IMR-90 (cell line): ENCODE data around the gene NPSR1. TPM values are rescaled to one million over a fixed set of nuclear protein-coding genes. Genes with fewer than 3 reads are reported as not detected.

Experiments
- ATAC-seq: fragments of 200-7000 bp; cut with Tn5 transposase; 2 replicates; pipeline ENCODE4 v1.9.1; 2020; ENCODE audit warnings: low read depth, mild to moderate bottlenecking, moderate library complexity
- BruUV-seq: library from RNA; stranded (reverse); fragments of 400-500 nt; replicated peaks from 2 replicates; lab custom pipeline; 2021; lab: Mats Ljungman, UMichigan
- CTCF ChIA-PET: fragments of 300-600 bp; formaldehyde crosslinking; extraction: SDS; loops from one replicate; lab custom pipeline; 2021; ENCODE audit warnings: antibody characterized with exemption; lab: Yijun Ruan, JAX
- POLR2A ChIA-PET: fragments of 300-600 bp; sonication (Branson Sonifier 250); formaldehyde crosslinking; loops from one replicate; lab custom pipeline; 2022; ENCODE audit warnings: antibody characterized with exemption; ENCODE audit not compliant: unreplicated experiment; lab: Charles Lee
- DNase-seq: peaks from one replicate; pipeline ENCODE4 v3.0.0; 2013
- H2AFZ ChIP-seq: replicated peaks from 2 replicates; pipeline ENCODE3; 2013; ENCODE audit warnings: low read length, mild to moderate bottlenecking; ENCODE audit not compliant: poor library complexity
- H2AK5ac ChIP-seq: 2 replicates; pipeline ENCODE4 v1.6.1; 2013; ENCODE audit warnings: low read depth, low read length, inconsistent platforms
- H2AK9ac ChIP-seq: replicated peaks from 2 replicates; pipeline ENCODE3; 2013; ENCODE audit warnings: mild to moderate bottlenecking, low read depth, low read length, moderate library complexity; ENCODE audit not compliant: poor library complexity
- H2BK120ac ChIP-seq: 2 replicates; pipeline ENCODE4 v1.6.1; 2013; ENCODE audit warnings: low read depth, low read length, inconsistent platforms
- H2BK15ac ChIP-seq: 3 replicates; pipeline ENCODE4 v1.6.1; 2013; ENCODE audit warnings: low read depth, low read length, inconsistent platforms
- H2BK20ac ChIP-seq: 2 replicates; pipeline ENCODE4 v1.6.1; 2013; ENCODE audit warnings: low read depth, mild to moderate bottlenecking, inconsistent platforms, low read length, moderate library complexity
- H2BK5ac ChIP-seq: 2 replicates; pipeline ENCODE4 v1.6.1; 2013; ENCODE audit warnings: mild to moderate bottlenecking, low read depth, low read length, inconsistent platforms; ENCODE audit not compliant: poor library complexity, severe bottlenecking
- H3K14ac ChIP-seq: replicated peaks from 2 replicates; pipeline ENCODE4 v1.6.1; 2013; ENCODE audit warnings: low read depth, low read length, inconsistent platforms
- H3K18ac ChIP-seq: 2 replicates; pipeline ENCODE4 v1.6.1; 2013; ENCODE audit warnings: low read depth, low read length, control low read depth
- H3K23ac ChIP-seq: 2 replicates; pipeline ENCODE4 v1.6.1; 2013; ENCODE audit warnings: low read depth, low read length, inconsistent platforms
- H3K27ac ChIP-seq: 2 replicates; pipeline ENCODE4 v1.5.1; 2013; ENCODE audit warnings: mild to moderate bottlenecking, control low read depth, low read length; ENCODE audit not compliant: insufficient read depth
- H3K27me3 ChIP-seq: 2 replicates; pipeline ENCODE4 v1.6.1; 2013; ENCODE audit warnings: low read length; ENCODE audit not compliant: control insufficient read depth, insufficient read depth
- H3K36me3 ChIP-seq: 2 replicates; pipeline ENCODE4 v1.6.1; 2013; ENCODE audit warnings: low read length, mixed read lengths; ENCODE audit not compliant: control insufficient read depth, insufficient read depth
- H3K4ac ChIP-seq: 2 replicates; pipeline ENCODE4 v1.6.1; 2013; ENCODE audit warnings: low read depth, low read length, inconsistent platforms
- H3K4me1 ChIP-seq: 2 replicates; pipeline ENCODE4 v1.6.1; 2013; ENCODE audit warnings: low read length, mixed read lengths; ENCODE audit not compliant: control insufficient read depth, insufficient read depth
- H3K4me2 ChIP-seq: 2 replicates; pipeline ENCODE4 v1.6.1; 2013; ENCODE audit warnings: low read depth, mild to moderate bottlenecking, control low read depth, low read length, moderate library complexity
- H3K4me3 ChIP-seq: 2 replicates; pipeline ENCODE4 v1.5.1; 2013; ENCODE audit warnings: low read depth, mild to moderate bottlenecking, control low read depth, low read length, moderate library complexity; ENCODE audit not compliant: insufficient read depth
- H3K56ac ChIP-seq: 2 replicates; pipeline ENCODE4 v1.6.1; 2013; ENCODE audit warnings: low read length, inconsistent platforms; ENCODE audit not compliant: insufficient read depth; ENCODE audit errors: extremely low read depth
- H3K79me1 ChIP-seq, 2 experiments: 2 replicates each; pipeline ENCODE4 v1.6.1; 2013; ENCODE audit warnings: low read length in 2 of 2, inconsistent platforms in 1 of 2, low read depth in 1 of 2
- H3K9ac ChIP-seq: 2 replicates; pipeline ENCODE4 v1.6.1; 2013; ENCODE audit warnings: low read depth, low read length, control low read depth
- H3K9me1 ChIP-seq: 2 replicates; pipeline ENCODE4 v1.6.1; 2013; ENCODE audit warnings: low read length, inconsistent platforms; ENCODE audit not compliant: insufficient read depth
- H3K9me3 ChIP-seq: 2 replicates; pipeline ENCODE4 v1.6.1; 2013; ENCODE audit warnings: low read length; ENCODE audit not compliant: control insufficient read depth, insufficient read depth
- H4K20me1 ChIP-seq: 2 replicates; pipeline ENCODE4 v1.6.1; 2013; ENCODE audit warnings: low read length, inconsistent platforms; ENCODE audit not compliant: insufficient read depth
- H4K5ac ChIP-seq: 2 replicates; pipeline ENCODE4 v1.6.1; 2013; ENCODE audit warnings: mild to moderate bottlenecking, low read depth, low read length, control low read depth
- H4K8ac ChIP-seq, 2 experiments: 2 replicates each; pipeline ENCODE4 v1.6.1; 2013; ENCODE audit warnings: low read depth in 2 of 2, low read length in 2 of 2, control low read depth in 1 of 2, inconsistent platforms in 1 of 2
- H4K91ac ChIP-seq: 2 replicates; pipeline ENCODE4 v1.6.1; 2013; ENCODE audit warnings: low read depth, low read length, inconsistent platforms; ENCODE audit not compliant: insufficient read depth
- BHLHE40 ChIP-seq: fragments of 150-350 bp; IDR thresholded peaks from 2 replicates; pipeline ENCODE4 v1.6.1; 2016; ENCODE audit warnings: mild to moderate bottlenecking, low read depth, low read length
- CEBPB ChIP-seq: IDR thresholded peaks from 2 replicates; pipeline ENCODE4 v1.6.1; 2012; ENCODE audit warnings: low read depth, low read length, improper control_type of control experiment
- CHD1 ChIP-seq: IDR thresholded peaks from 2 replicates; pipeline ENCODE4 v1.6.1; 2012; ENCODE audit warnings: low read depth, low read length, improper control_type of control experiment
- FOS ChIP-seq: fragments of 150-350 bp; IDR thresholded peaks from 2 replicates; pipeline ENCODE4 v1.6.1; 2016; ENCODE audit warnings: low read depth, low read length
- MAFK ChIP-seq: IDR thresholded peaks from 2 replicates; pipeline ENCODE4 v1.6.1; 2012; ENCODE audit warnings: low read depth, low read length, improper control_type of control experiment
- MAZ ChIP-seq: IDR thresholded peaks from 2 replicates; pipeline ENCODE4 v1.6.1; 2012; ENCODE audit warnings: low read depth, mild to moderate bottlenecking, low read length, improper control_type of control experiment, moderate library complexity, borderline replicate concordance
- MXI1 ChIP-seq: IDR thresholded peaks from 2 replicates; pipeline ENCODE4 v1.6.1; 2012; ENCODE audit warnings: low read depth, mild to moderate bottlenecking, low read length, moderate library complexity, borderline replicate concordance
- NFE2L2 ChIP-seq: fragments of 150-350 bp; IDR thresholded peaks from 2 replicates; pipeline ENCODE4 v1.6.1; 2016; ENCODE audit warnings: low read depth, mild to moderate bottlenecking, low read length
- POLR2A ChIP-seq: IDR thresholded peaks from 2 replicates; pipeline ENCODE4 v1.6.1; 2012; ENCODE audit warnings: mild to moderate bottlenecking, low read depth, low read length
- RAD21 ChIP-seq: IDR thresholded peaks from 2 replicates; pipeline ENCODE4 v1.6.1; 2012; ENCODE audit warnings: low read length, improper control_type of control experiment
- RCOR1 ChIP-seq: IDR thresholded peaks from 2 replicates; pipeline ENCODE4 v1.6.1; 2012; ENCODE audit warnings: mild to moderate bottlenecking, low read length, improper control_type of control experiment; ENCODE audit not compliant: insufficient replicate concordance
- RFX5 ChIP-seq: IDR thresholded peaks from 2 replicates; pipeline ENCODE4 v1.8.0; 2012; ENCODE audit warnings: low read depth, mild to moderate bottlenecking, low read length, moderate library complexity
- SMC3 ChIP-seq: fragments of 150-350 bp; IDR thresholded peaks from 2 replicates; pipeline ENCODE4 v1.6.1; 2016; ENCODE audit warnings: low read depth, mild to moderate bottlenecking, antibody characterized with exemption, low read length, moderate library complexity
- WGBS, 2 experiments: methylation state at CpG; one replicate each; pipeline versions ENCODE4 v1.1.5 to v1.1.7; 2013; ENCODE audit warnings: missing lambda C conversion rate in 2 of 2; ENCODE audit not compliant: insufficient read length in 1 of 2; ENCODE audit errors: extremely low coverage in 2 of 2; 5-methylcytosine and 5-hydroxymethylcytosine counted together
- dilution Hi-C: fragments of 300-500 bp; cut with HindIII; formaldehyde crosslinking; loops from one replicate; pipeline ENCODE4 v1.14.3; 2018; ENCODE audit warnings: low sequenced_read_pairs; ENCODE audit not compliant: unreplicated experiment
- in situ Hi-C: fragments of 300-500 bp; cut with MboI; formaldehyde crosslinking; loops from 3 replicates; pipeline ENCODE4 v1.14.3; 2019; ENCODE audit warnings: low sequenced_read_pairs, inconsistent platforms, mixed read lengths
- intact Hi-C: fragments of 100-400 bp; cut with micrococcal nuclease; formaldehyde crosslinking; loops from 2 replicates; pipeline ENCODE4 v1.10.0; 2022
- polyA plus RNA-seq, 3 experiments: library from polyadenylated mRNA; depleted of rRNA; stranded (reverse); fragments of >200 nt; gene quantifications; 2 replicates each; pipeline ENCODE4 v1.2.3, GENCODE V29; 2012; ENCODE audit warnings: low replicate concordance in 1 of 3
- total RNA-seq: library from RNA; depleted of rRNA; stranded (reverse); fragments of >200 nt; gene quantifications from 2 replicates; pipeline ENCODE4 v1.2.3, GENCODE V29; 2012
- TF ChIP-seq, protein P1 (sequence below): fragments of 150-350 bp; IDR thresholded peaks from 2 replicates; pipeline ENCODE4 v1.6.1; 2017; ENCODE audit warnings: mild to moderate bottlenecking, antibody characterized with exemption, low read length, low read depth
- TF ChIP-seq, protein P2 (sequence below): fragments of 150-350 bp; IDR thresholded peaks from 2 replicates; pipeline ENCODE4 v1.6.1; 2016; ENCODE audit warnings: low read depth, mild to moderate bottlenecking, low read length, moderate library complexity, borderline replicate concordance
- TF ChIP-seq, protein P3 (sequence below): conservative IDR thresholded peaks from 2 replicates; pipeline ENCODE4 v1.5.1; 2012; ENCODE audit warnings: mild to moderate bottlenecking, low read depth, low read length, improper control_type of control experiment

The NPSR1 gene
- total and polyA plus RNA-seq, 2 of the 4 experiments (the other 2 are of a cell fraction) = not detected

DNA sequence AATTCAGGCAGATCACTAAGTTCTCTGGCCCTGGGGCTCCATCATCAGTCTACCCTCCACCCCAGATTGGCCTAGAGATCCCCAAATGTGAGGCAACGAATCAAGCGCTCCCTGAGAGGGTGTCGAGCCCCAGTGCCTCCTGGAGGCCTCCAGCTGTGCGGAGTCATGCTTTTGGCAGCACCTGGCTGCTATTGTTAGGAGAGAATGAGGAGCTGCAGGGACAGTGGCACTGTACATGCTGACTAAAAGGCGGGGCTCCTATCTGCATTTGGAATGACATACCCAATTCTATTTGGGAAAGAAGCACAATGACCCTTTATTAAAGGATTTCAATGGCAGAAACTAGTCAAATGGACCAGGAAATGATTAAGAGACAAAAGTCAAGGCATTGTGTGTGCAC is 217.5 kb downstream of the NPSR1 start:
- Histone ChIP-seq H4K5ac (no peak overlapping the region), H3K14ac (no peak overlapping the region), H3K9ac (no peak overlapping the region), H2BK20ac (no peak overlapping the region), H4K91ac (no peak overlapping the region), H2BK5ac (no peak overlapping the region), H3K9me3 (no peaks in the 10 kb centered on the region), H3K4me2 (no peak overlapping the region), H3K23ac (no peak overlapping the region), H2AK9ac (no peak overlapping the region), H2AK5ac (no peak overlapping the region), H2BK120ac (no peak overlapping the region), H3K18ac (no peak overlapping the region), H3K27me3 (no peaks in the 10 kb centered on the region), H2BK15ac (no peak overlapping the region), H3K79me1 (no peaks in the 10 kb centered on the region), H4K20me1 (no peaks in the 10 kb centered on the region), H4K8ac (no peak overlapping the region), H3K4ac (no peak overlapping the region), H3K27ac (no peak overlapping the region), H3K56ac (no peak overlapping the region), H3K9me1 (no peaks in the 10 kb centered on the region), H3K4me1 (no peaks in the 10 kb centered on the region), H3K4me3 (no peak overlapping the region), H3K36me3 (no peaks in the 10 kb centered on the region), H2AFZ (no peak overlapping the region)
- ATAC-seq (no peak), DNase-seq (no peak)
- TF ChIP-seq RFX5 = no peak
- no peak for TF ChIP-seq SMC3
- TF ChIP-seq, protein P1, sequence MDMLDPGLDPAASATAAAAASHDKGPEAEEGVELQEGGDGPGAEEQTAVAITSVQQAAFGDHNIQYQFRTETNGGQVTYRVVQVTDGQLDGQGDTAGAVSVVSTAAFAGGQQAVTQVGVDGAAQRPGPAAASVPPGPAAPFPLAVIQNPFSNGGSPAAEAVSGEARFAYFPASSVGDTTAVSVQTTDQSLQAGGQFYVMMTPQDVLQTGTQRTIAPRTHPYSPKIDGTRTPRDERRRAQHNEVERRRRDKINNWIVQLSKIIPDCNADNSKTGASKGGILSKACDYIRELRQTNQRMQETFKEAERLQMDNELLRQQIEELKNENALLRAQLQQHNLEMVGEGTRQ = no peak
- no peak for TF ChIP-seq MAZ
- no peak for TF ChIP-seq MAFK
- TF ChIP-seq FOS = no peak
- TF ChIP-seq BHLHE40 = no peak
- no peak for TF ChIP-seq MXI1
- TF ChIP-seq RAD21 = no peak
- TF ChIP-seq, protein P2, sequence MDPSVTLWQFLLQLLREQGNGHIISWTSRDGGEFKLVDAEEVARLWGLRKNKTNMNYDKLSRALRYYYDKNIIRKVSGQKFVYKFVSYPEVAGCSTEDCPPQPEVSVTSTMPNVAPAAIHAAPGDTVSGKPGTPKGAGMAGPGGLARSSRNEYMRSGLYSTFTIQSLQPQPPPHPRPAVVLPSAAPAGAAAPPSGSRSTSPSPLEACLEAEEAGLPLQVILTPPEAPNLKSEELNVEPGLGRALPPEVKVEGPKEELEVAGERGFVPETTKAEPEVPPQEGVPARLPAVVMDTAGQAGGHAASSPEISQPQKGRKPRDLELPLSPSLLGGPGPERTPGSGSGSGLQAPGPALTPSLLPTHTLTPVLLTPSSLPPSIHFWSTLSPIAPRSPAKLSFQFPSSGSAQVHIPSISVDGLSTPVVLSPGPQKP = no peak
- TF ChIP-seq CHD1 = no peak
- no peak for TF ChIP-seq CEBPB
- TF ChIP-seq, protein P3, sequence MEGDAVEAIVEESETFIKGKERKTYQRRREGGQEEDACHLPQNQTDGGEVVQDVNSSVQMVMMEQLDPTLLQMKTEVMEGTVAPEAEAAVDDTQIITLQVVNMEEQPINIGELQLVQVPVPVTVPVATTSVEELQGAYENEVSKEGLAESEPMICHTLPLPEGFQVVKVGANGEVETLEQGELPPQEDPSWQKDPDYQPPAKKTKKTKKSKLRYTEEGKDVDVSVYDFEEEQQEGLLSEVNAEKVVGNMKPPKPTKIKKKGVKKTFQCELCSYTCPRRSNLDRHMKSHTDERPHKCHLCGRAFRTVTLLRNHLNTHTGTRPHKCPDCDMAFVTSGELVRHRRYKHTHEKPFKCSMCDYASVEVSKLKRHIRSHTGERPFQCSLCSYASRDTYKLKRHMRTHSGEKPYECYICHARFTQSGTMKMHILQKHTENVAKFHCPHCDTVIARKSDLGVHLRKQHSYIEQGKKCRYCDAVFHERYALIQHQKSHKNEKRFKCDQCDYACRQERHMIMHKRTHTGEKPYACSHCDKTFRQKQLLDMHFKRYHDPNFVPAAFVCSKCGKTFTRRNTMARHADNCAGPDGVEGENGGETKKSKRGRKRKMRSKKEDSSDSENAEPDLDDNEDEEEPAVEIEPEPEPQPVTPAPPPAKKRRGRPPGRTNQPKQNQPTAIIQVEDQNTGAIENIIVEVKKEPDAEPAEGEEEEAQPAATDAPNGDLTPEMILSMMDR = no peak
- no peak for TF ChIP-seq RCOR1
- TF ChIP-seq NFE2L2 = no peak
- TF ChIP-seq POLR2A = no peak
- intact Hi-C loops (no loop called here), dilution Hi-C loops (no loop called here), in situ Hi-C loops (no loop called here)
- POLR2A ChIA-PET = no interaction called here
- CTCF ChIA-PET = no interaction called here
- BruUV-seq = no TSS peak
- WGBS, 2 experiments = 13% methylated on average over 1 of the region's 5 CpGs; no CpG with 5 or more reads in 1 of the 2 experiments
